Neural cell (in vitro differentiated cells): ENCODE measurements around the gene PRKG1. TPM values are rescaled to one million over a fixed set of nuclear protein-coding genes. Genes with fewer than 3 reads are reported as not detected.

Source experiments
- H2AFZ ChIP-seq: fragments of 200-600, 300-800 bp; sonication (generic), shearing (Covaris generic); 2 replicates; pipeline ENCODE4 v1.6.0; 2014; ENCODE audit warnings: low read depth, mild to moderate bottlenecking, antibody characterized with exemption, low read length, moderate library complexity
- H3F3A ChIP-seq: fragments of 200-600 bp; shearing (Covaris generic); 2 replicates; pipeline ENCODE4 v1.6.1; 2016; ENCODE audit warnings: mild to moderate bottlenecking, moderate library complexity, mixed read lengths, antibody characterized with exemption, low read length; ENCODE audit not compliant: insufficient read depth, poor library complexity, severe bottlenecking
- H3K27ac ChIP-seq: fragments of 200-600, 300-800 bp; sonication (generic), shearing (Covaris generic); 2 replicates; pipeline ENCODE4 v1.5.1; 2014; ENCODE audit warnings: mild to moderate bottlenecking, low read length, moderate library complexity
- H3K27me3 ChIP-seq: fragments of 300-800, 200-600 bp; sonication (generic), shearing (Covaris generic); 2 replicates; pipeline ENCODE4 v1.6.0; 2014; ENCODE audit warnings: mild to moderate bottlenecking, low read depth, low read length, moderate library complexity; ENCODE audit not compliant: insufficient read depth
- H3K36me3 ChIP-seq: fragments of 300-800, 200-600 bp; sonication (generic), shearing (Covaris generic); 2 replicates; pipeline ENCODE4 v1.5.1; 2014; ENCODE audit warnings: mild to moderate bottlenecking, antibody characterized with exemption, low read length, moderate library complexity; ENCODE audit not compliant: insufficient read depth
- H3K4me2 ChIP-seq: fragments of 300-800, 200-600 bp; sonication (generic), shearing (Covaris generic); 2 replicates; pipeline ENCODE4 v1.6.0; 2014; ENCODE audit warnings: mild to moderate bottlenecking, low read length
- H3K4me3 ChIP-seq: fragments of 300-800, 200-600 bp; sonication (generic), shearing (Covaris generic); 2 replicates; pipeline ENCODE4 v1.5.1; 2014; ENCODE audit warnings: mild to moderate bottlenecking, low read length, moderate library complexity
- H3K79me2 ChIP-seq: fragments of 200-600 bp; shearing (Covaris generic); replicated peaks from 2 replicates; pipeline ENCODE4 v1.6.0; 2014; ENCODE audit warnings: mild to moderate bottlenecking, low read length, moderate library complexity; ENCODE audit not compliant: insufficient read depth
- H3K9ac ChIP-seq: fragments of 300-800, 200-600 bp; sonication (generic), shearing (Covaris generic); 2 replicates; pipeline ENCODE4 v1.6.1; 2016; ENCODE audit warnings: mild to moderate bottlenecking, low read length, mixed read lengths
- H3K9me2 ChIP-seq: fragments of 200-600 bp; shearing (Covaris generic); 2 replicates; pipeline ENCODE4 v1.6.1; 2016; ENCODE audit warnings: mild to moderate bottlenecking, low read length, mixed read lengths; ENCODE audit not compliant: insufficient read depth
- H3K9me3 ChIP-seq: fragments of 200-600, 300-800 bp; sonication (generic), shearing (Covaris generic); 2 replicates; pipeline ENCODE4 v1.6.1; 2016; ENCODE audit warnings: mild to moderate bottlenecking, mixed run types, low read length, moderate library complexity, mixed read lengths
- H4K20me1 ChIP-seq: fragments of 200-600 bp; shearing (Covaris generic); 2 replicates; pipeline ENCODE4 v1.6.1; 2016; ENCODE audit warnings: mild to moderate bottlenecking, mixed run types; ENCODE audit not compliant: insufficient read depth
- CTCF ChIP-seq: fragments of 450-650 bp; IDR thresholded peaks from 2 replicates; pipeline ENCODE4 v1.5.1; 2014; ENCODE audit warnings: antibody characterized with exemption, mild to moderate bottlenecking, moderate library complexity; ENCODE audit not compliant: poor library complexity, severe bottlenecking
- EP300 ChIP-seq: fragments of 450-650 bp; conservative IDR thresholded peaks from 2 replicates; pipeline ENCODE4 v1.6.1; 2014; ENCODE audit warnings: antibody characterized with exemption, mild to moderate bottlenecking, moderate library complexity; ENCODE audit not compliant: poor library complexity, severe bottlenecking
- EZH2 ChIP-seq: fragments of 200-600, 300-800 bp; shearing (Covaris generic), sonication (generic); IDR thresholded peaks from 2 replicates; pipeline ENCODE4 v1.6.1; 2014; ENCODE audit warnings: antibody characterized with exemption, low read length, borderline replicate concordance, mild to moderate bottlenecking; ENCODE audit not compliant: insufficient read depth, poor library complexity, severe bottlenecking
- MXI1 ChIP-seq: fragments of 450-650 bp; conservative IDR thresholded peaks from 2 replicates; pipeline ENCODE4 v1.6.1; 2014; ENCODE audit warnings: antibody characterized with exemption, mild to moderate bottlenecking; ENCODE audit not compliant: poor library complexity, severe bottlenecking
- POLR2AphosphoS5 ChIP-seq: IDR thresholded peaks from 2 replicates; pipeline ENCODE4 v1.6.1; 2012
- RAD21 ChIP-seq: fragments of 450-650 bp; conservative IDR thresholded peaks from 2 replicates; pipeline ENCODE4 v1.6.1; 2014; ENCODE audit warnings: antibody characterized with exemption, mild to moderate bottlenecking, moderate library complexity
- REST ChIP-seq: IDR thresholded peaks from 2 replicates; pipeline ENCODE4 v1.6.1; 2012; ENCODE audit warnings: borderline replicate concordance
- SMC3 ChIP-seq: fragments of 450-650 bp; conservative IDR thresholded peaks from 2 replicates; pipeline ENCODE4 v1.6.1; 2014; ENCODE audit warnings: antibody characterized with exemption, mild to moderate bottlenecking, moderate library complexity; ENCODE audit not compliant: poor library complexity
- TAF1 ChIP-seq: IDR thresholded peaks from 2 replicates; pipeline ENCODE4 v1.6.1; 2012; ENCODE audit warnings: low read depth
- polyA plus RNA-seq: library from polyadenylated mRNA; depleted of rRNA; stranded (reverse); fragments of >200 nt; gene quantifications from 2 replicates; pipeline ENCODE4 v1.2.3, GENCODE V29; 2014

The PRKG1 gene
- polyA plus RNA-seq, 1 donor from 2014 or later, result 2.2 TPM

GRCh38 chr10:51542853-51543252 lies 468.6 kb downstream of the PRKG1 start:
- no peak overlapping the region for H3K4me3 ChIP-seq
- no peaks in the 10 kb centered on the region for H4K20me1 ChIP-seq
- H3K36me3 ChIP-seq, result no peaks in the 10 kb centered on the region
- no peak overlapping the region for H2AFZ ChIP-seq
- TF ChIP-seq EP300 (no peak), REST (no peak), EZH2 (no peak), POLR2AphosphoS5 (no peak), MXI1 (no peak), TAF1 (no peak), RAD21 (no peak), CTCF (no peak), SMC3 (no peak)
- H3K9me2 ChIP-seq, result no peaks in the 10 kb centered on the region
- H3F3A ChIP-seq, result no peaks in the 10 kb centered on the region
- no peaks in the 10 kb centered on the region for H3K27me3 ChIP-seq
- H3K79me2 ChIP-seq, result no peaks in the 10 kb centered on the region
- no peak overlapping the region for H3K27ac ChIP-seq
- no peak overlapping the region for H3K4me2 ChIP-seq
- H3K9ac ChIP-seq, result no peak overlapping the region
- H3K9me3 ChIP-seq, result no peaks in the 10 kb centered on the region

DNA sequence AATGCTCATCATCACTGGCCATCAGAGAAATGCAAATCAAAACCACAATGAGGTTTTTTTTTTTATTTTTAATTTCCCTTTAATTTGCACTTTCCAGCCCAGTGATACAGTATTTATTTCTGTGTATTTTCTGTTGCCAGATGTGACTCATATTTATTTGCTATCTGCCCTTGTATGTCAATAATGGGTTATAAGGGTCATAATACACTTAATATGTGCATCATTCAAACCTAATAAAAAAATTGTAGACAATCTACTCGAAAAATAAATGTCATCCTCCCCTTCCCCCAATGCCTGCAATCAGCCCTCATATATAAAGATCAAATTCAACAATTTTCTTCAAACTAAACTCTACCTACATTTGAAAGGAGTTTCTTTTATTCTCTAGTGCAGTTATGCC lies 470.6 kb downstream of the PRKG1 start:
- no peak overlapping the region for H3K27ac ChIP-seq
- no peaks in the 10 kb centered on the region for H3K36me3 ChIP-seq
- H3K9ac ChIP-seq, result no peak overlapping the region
- no peaks in the 10 kb centered on the region for H3K9me3 ChIP-seq
- H3K4me2 ChIP-seq, result no peak overlapping the region
- H3K4me3 ChIP-seq, result no peak overlapping the region
- no peaks in the 10 kb centered on the region for H4K20me1 ChIP-seq
- H3K9me2 ChIP-seq, result no peaks in the 10 kb centered on the region
- H2AFZ ChIP-seq, result no peak overlapping the region
- H3K27me3 ChIP-seq, result no peaks in the 10 kb centered on the region
- H3K79me2 ChIP-seq, result no peaks in the 10 kb centered on the region
- TF ChIP-seq EZH2 (no peak), REST (no peak), TAF1 (no peak), SMC3 (no peak), EP300 (no peak), RAD21 (no peak), POLR2AphosphoS5 (no peak)
- no peaks in the 10 kb centered on the region for H3F3A ChIP-seq
